Eye (tissue), 1 donor: ENCODE results near the gene MMP20.
"Not testable (repeated sequence)": the region's sequence is repeated elsewhere in the genome, so short reads cannot be mapped to it uniquely, and the experiment has no call there.

Source experiments
- DNase-seq: peaks from one replicate; pipeline ENCODE4 v3.0.0-alpha.2; 2015

Gene MMP20

GRCh38 chr11:102625177-102625576, at the start of gene MMP20:
Gene MMP20 (minus strand): TSS chr11:102625332. CDS start chr11:102625319, 13 bp downstream.
- no peak for DNase-seq

- no peak for DNase-seq
Observed at GRCh38 chr11:102669664-102670063, 44.5 kb upstream of the MMP20 start.

- peak; percentile 61 for DNase-seq
Observed at GRCh38 chr11:102666331-102666957, 41.3 kb upstream of the MMP20 start.

GRCh38 chr11:102664001-102664752, 39.0 kb upstream of the MMP20 start:
- no peak for DNase-seq

GRCh38 chr11:102662607-102663006, 37.5 kb upstream of the MMP20 start:
- DNase-seq = no peak

GRCh38 chr11:102661040-102661439, 35.9 kb upstream of the MMP20 start:
- no peak for DNase-seq

- no peak for DNase-seq
Observed at GRCh38 chr11:102656528-102656927, 31.4 kb upstream of the MMP20 start.

- no peak for DNase-seq
Observed at GRCh38 chr11:102655547-102655946, 30.4 kb upstream of the MMP20 start.

GRCh38 chr11:102654761-102655160, 29.6 kb upstream of the MMP20 start:
- DNase-seq = no peak

GRCh38 chr11:102653744-102654291, 28.7 kb upstream of the MMP20 start:
- peak; percentile 26 for DNase-seq

- DNase-seq = no peak
Observed at GRCh38 chr11:102647430-102647829, 22.3 kb upstream of the MMP20 start.

GRCh38 chr11:102643941-102644340, 18.8 kb upstream of the MMP20 start:
- DNase-seq = no peak

- peak; percentile 38 for DNase-seq
Observed at GRCh38 chr11:102640946-102641345, 15.8 kb upstream of the MMP20 start.

- no peak for DNase-seq
Observed at GRCh38 chr11:102639656-102640055, 14.5 kb upstream of the MMP20 start.

GRCh38 chr11:102637731-102638130, 12.6 kb upstream of the MMP20 start:
- no peak for DNase-seq

- no peak for DNase-seq
Observed at GRCh38 chr11:102633385-102634026, 8.4 kb upstream of the MMP20 start.

GRCh38 chr11:102632026-102632425, 6.9 kb upstream of the MMP20 start:
- DNase-seq = no peak

- DNase-seq = peak; percentile 79
Observed at GRCh38 chr11:102630598-102631448, 5.7 kb upstream of the MMP20 start.

GRCh38 chr11:102629908-102630307, 4.8 kb upstream of the MMP20 start:
- DNase-seq = not testable (repeated sequence)

- no peak for DNase-seq
Observed at GRCh38 chr11:102626676-102627075, 1.5 kb upstream of the MMP20 start.

GRCh38 chr11:102623998-102624397, 1.1 kb downstream of the MMP20 start:
- DNase-seq = peak; percentile 48

GRCh38 chr11:102623128-102623527, 2.0 kb downstream of the MMP20 start:
- no peak for DNase-seq

GRCh38 chr11:102622258-102622657, 2.9 kb downstream of the MMP20 start:
- no peak for DNase-seq
